Measurements from ENCODE around the gene HSPA1L. TPM values are rescaled to one million over a fixed set of nuclear protein-coding genes. Genes with fewer than 3 reads are reported as not detected.

The HSPA1L gene
- 2.9 TPM for total RNA-seq

DNA sequence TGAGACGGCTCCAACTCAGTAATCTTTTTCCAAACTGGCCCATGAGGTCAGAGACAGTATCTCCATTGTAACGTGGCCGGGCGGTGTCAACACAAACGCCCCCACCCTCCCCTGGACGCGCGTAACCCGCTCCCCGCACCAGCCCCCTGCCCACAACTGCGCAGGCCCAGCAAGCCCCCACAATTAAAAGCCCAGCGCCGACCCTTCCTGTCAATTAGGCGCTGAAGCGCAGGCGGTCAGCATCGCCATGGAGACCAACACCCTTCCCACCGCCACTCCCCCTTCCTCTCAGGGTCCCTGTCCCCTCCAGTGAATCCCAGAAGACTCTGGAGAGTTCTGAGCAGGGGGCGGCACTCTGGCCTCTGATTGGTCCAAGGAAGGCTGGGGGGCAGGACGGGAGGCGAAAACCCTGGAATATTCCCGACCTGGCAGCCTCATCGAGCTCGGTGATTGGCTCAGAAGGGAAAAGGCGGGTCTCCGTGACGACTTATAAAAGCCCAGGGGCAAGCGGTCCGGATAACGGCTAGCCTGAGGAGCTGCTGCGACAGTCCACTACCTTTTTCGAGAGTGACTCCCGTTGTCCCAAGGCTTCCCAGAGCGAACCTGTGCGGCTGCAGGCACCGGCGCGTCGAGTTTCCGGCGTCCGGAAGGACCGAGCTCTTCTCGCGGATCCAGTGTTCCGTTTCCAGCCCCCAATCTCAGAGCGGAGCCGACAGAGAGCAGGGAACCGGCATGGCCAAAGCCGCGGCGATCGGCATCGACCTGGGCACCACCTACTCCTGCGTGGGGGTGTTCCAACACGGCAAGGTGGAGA, at the start of gene HSPA1L, which contains the start of gene HSPA1A:
Gene HSPA1L (minus strand): TSS at position 259 of the 814 bp plus-strand sequence. CDS start 3,311 bp downstream, outside the sequence.
Gene HSPA1A (plus strand): TSS at position 519 of the 814 bp plus-strand sequence. CDS start 214 bp downstream, at position 733.

DNA sequence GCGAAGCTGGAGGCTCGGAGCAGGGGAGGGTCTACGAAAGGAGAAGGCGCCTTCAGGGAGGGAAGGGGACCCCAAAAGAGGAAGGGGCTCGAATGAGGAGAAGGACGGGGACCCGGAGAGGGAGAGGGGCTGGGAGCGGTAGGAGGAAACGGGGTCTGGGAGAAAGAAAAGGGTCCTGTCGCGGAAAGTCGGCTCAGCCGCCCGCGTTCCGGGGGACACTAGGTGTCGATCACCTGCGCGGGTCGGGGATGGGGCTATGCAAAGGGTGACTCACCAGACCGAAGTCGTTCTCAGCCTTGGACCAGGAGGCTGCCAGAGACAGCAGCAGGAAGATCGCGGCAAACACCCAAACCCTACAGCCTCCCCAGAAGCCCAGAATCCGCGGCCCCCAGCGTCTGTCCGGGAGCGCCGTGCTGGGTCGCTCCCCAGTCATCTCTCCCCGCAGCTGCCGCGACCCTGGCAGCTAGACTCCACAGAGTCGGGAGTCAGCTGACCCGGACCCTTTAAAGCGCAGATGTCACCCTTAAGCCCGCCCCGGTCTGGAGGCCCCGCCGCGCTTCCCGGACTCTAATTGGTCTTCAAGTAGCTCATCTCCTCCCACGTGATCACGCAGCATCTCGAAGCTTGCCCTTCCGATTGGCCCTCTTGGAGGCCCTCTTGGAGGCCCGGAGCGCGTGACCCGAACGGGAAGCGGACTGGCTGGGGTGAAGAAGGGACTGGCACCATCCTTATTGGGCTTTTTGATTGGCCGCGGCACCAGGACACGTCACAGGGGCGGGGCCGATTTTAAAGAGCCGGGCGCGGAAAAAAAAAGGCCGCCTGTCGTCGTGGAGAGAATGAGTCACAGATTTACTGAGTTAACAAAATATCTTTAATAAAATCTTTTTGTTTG, 47.5 kb upstream of the HSPA1L start, which contains the start of gene NEU1:
Gene NEU1 (minus strand): TSS at position 478 of the 892 bp plus-strand sequence. CDS start 45 bp downstream, at position 433.

DNA sequence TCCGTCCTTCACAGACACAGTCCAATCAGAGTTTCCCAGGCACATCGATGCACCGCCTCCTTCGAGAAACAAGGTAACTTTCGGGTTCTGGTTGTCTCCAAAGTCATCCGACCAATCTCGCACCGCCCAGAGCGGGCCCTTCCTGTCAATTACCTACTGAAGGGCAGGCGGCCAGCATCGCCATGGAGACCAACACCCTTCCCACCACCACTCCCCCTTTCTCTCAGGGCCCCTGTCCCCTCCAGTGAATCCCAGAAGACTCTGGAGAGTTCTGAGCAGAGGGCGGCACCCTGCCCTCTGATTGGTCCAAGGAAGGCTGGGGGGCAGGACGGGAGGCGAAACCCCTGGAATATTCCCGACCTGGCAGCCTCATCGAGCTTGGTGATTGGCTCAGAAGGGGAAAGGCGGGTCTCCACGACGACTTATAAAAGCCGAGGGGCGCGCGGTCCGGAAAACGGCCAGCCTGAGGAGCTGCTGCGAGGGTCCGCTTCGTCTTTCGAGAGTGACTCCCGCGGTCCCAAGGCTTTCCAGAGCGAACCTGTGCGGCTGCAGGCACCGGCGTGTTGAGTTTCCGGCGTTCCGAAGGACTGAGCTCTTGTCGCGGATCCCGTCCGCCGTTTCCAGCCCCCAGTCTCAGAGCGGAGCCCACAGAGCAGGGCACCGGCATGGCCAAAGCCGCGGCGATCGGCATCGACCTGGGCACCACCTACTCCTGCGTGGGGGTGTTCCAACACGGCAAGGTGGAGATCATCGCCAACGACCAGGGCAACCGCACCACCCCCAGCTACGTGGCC, 12.4 kb upstream of the HSPA1L start, which contains the start of gene HSPA1B:
Gene HSPA1B (plus strand): TSS at position 453 of the 794 bp plus-strand sequence. CDS start 213 bp downstream, at position 666.

DNA sequence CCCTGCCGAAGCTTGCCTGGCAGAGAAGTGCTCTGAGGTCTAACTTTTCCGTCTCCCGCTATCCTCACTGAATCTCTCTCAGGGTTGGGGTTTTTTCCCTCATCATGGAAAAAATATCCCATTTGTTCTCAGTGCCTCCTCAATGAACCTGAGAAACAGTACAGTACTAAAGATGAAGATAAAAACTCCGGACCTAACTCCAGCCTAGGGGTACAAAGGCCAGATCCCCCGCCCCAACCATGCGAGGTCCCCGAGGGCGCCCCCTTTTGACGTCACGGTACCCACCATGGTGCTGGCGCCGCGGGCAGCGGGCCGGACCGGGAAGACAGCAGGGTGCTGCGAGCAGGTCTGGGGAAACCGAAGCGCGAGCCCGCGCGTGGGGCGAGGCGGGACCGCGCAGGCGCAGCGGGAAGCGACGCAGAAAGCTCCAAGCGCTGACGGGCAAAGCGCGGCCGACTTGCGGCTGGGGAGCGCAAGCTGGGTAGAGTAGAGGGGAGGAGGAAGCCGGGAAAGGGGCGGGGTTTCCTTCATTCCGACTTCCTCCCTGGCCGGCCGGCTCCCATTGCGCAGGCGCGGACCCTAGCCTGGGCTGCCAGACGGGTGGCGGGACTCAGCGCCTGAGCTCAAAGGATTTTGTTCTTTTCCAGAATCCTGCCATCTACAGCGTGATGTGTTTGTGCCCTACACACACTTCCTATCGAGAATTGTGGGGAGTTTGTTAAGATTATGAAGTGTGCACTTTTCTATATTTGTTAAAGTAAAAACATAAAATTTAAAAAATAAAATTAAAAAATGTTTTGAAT, 8.4 kb downstream of the HSPA1L start, which contains the start of gene LSM2:
Gene LSM2 (minus strand): TSS at position 497 of the 803 bp plus-strand sequence. CDS start 209 bp downstream, at position 288.

DNA sequence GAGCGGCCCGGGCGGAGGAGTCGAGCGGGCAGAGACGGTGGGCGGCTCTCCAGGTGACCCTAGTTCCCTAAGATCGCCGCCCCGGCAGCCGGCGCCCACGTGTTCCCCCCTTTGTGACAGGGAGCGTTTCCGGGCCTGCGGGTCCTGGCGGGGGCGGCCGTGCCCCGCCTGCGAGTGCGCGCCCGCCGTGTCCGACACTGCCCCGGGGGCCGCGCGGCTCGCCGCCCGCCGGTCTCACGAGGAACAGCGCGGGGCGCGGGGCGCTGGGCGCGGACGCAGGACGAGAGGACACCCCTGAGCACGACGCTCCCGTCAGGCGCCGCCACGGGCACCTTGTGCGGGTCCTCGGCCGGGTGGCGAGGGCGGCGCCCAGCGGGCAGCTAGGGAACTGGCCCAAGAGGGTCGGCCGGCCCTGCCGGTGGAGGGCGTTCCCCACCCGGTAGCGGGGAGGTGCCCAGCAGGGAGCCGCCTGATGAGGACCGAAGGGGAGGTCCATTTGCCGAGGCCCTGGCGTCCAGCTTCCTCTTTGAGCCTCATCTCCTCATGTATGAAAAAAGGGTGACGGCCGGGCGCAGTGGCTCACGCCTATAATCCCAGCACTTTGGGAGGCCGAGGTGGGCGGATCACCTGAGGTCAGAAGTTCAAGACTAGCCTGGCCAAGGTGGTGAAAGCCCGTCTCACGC, 19.3 kb downstream of the HSPA1L start, which contains the start of gene VARS1:
Gene VARS1 (minus strand): TSS at position 137 of the 683 bp plus-strand sequence. CDS start 535 bp downstream, outside the sequence.

DNA sequence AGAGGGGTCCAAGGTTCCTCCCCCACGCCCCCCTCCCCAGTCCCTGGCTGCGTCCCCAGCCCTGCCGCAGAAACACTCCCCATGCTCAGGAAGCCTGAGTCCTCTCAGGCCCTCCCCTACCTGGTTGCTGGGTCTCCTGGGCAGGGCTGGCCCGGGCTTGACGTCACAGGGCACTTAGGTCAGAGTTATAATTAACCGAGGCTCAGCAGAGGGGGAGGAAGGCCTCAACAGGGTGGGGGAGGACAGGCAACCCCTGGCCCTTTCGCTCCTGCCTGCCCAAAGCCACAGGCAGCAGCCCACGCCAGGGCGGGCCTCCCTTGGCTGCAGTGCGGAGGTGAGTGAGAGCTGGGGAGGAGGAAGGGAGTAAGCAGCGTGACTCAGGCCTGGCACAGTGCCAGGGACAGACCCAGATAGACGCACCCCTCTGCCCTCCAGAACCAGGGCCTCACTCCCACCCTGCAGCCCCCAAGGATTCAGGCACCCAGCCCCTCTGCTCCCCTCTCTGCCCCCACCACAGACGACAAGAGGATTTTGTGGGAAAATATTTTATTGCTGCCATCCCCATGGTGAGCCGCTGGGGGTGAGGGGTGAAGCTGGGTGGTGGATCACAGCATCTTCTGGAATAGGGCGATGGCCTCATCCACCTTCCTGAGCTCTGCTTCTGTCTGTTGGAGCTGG, 38.0 kb downstream of the HSPA1L start, which contains the start of gene VWA7:
Gene VWA7 (minus strand): TSS at position 340 of the 678 bp plus-strand sequence. CDS start 549 bp downstream, outside the sequence.

DNA sequence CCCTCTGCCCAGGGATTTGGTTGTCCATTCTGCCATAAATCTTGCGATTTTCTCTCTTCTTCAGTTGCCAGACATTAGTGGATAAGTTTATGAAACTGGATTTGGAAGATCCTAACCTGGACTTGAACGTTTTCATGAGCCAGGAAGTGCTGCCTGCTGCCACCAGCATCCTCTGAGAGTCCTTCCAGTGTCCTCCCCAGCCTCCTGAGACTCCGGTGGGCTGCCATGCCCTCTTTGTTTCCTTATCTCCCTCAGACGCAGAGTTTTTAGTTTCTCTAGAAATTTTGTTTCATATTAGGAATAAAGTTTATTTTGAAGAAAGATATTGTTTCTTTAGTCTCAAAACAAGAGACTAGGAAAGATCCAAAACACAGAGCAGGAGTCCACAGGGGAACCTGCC, 52.7 kb downstream of the HSPA1L start, which contains the start of gene SAPCD1:
Gene SAPCD1 (plus strand): TSS at position 301 of the 400 bp plus-strand sequence. CDS start 399 bp downstream, outside the sequence.

Small RNAs within 50 kb of the gene (small RNA-seq; reads per million reads assigned to genes)
- not detected for gene MSH5-SAPCD1 (ENCODE audit: low replicate concordance)
- not detected for gene RF00019 (ENCODE audit: low replicate concordance)
- not detected for gene SAPCD1 (ENCODE audit: low replicate concordance)
- 277 reads per million, percentile 98 among the genes with 10 or more reads in this experiment for gene SNORD48 (ENCODE audit: low replicate concordance)
- gene SNORD52 (ENCODE audit: low replicate concordance), result not detected

Other genes starting within 250 kb of the HSPA1L start
- not detected for gene LTA, start 243.0 kb downstream of the HSPA1L start, total RNA-seq
- gene TNF, start 239.7 kb downstream of the HSPA1L start, total RNA-seq, result 0.35 TPM
- gene LTB, start 232.9 kb downstream of the HSPA1L start, total RNA-seq, result 3.1 TPM
- gene LST1, start 229.0 kb downstream of the HSPA1L start, total RNA-seq, result 12.3 TPM
- gene NCR3, start 222.3 kb downstream of the HSPA1L start, total RNA-seq, result 0.35 TPM
- 18.7 TPM for gene AIF1, start 200.0 kb downstream of the HSPA1L start, total RNA-seq
- 111 TPM for gene PRRC2A, start 194.6 kb downstream of the HSPA1L start, total RNA-seq
- gene BAG6, start 162.6 kb downstream of the HSPA1L start, total RNA-seq, result 208 TPM
- gene APOM, start 159.4 kb downstream of the HSPA1L start, total RNA-seq, result 24.0 TPM
- gene C6orf47, start 154.5 kb downstream of the HSPA1L start, total RNA-seq, result 18.3 TPM
- gene GPANK1, start 150.3 kb downstream of the HSPA1L start, total RNA-seq, result 16.5 TPM
- 99.5 TPM for gene CSNK2B, start 149.2 kb downstream of the HSPA1L start, total RNA-seq
- 3.3 TPM for gene LY6G5B, start 145.3 kb downstream of the HSPA1L start, total RNA-seq
- 1.1 TPM for gene LY6G5C, start 134.2 kb downstream of the HSPA1L start, total RNA-seq
- 56.0 TPM for gene ABHD16A, start 112.0 kb downstream of the HSPA1L start, total RNA-seq
- not detected for gene LY6G6F, start 108.4 kb downstream of the HSPA1L start, total RNA-seq
- not detected for gene LY6G6D, start 99.9 kb downstream of the HSPA1L start, total RNA-seq
- not detected for gene LY6G6C, start 93.5 kb downstream of the HSPA1L start, total RNA-seq
- gene MPIG6B, start 91.9 kb downstream of the HSPA1L start, total RNA-seq, result 4.7 TPM
- 121 TPM for gene DDAH2, start 86.0 kb downstream of the HSPA1L start, total RNA-seq
- 227 TPM for gene CLIC1, start 78.8 kb downstream of the HSPA1L start, total RNA-seq
- 18.9 TPM for gene MSH5, start 75.3 kb downstream of the HSPA1L start, total RNA-seq
- gene SAPCD1, start 52.6 kb downstream of the HSPA1L start, total RNA-seq, result 4.3 TPM
- gene VWA7, start 38.0 kb downstream of the HSPA1L start, total RNA-seq, result 8.6 TPM
- gene VARS1, start 19.5 kb downstream of the HSPA1L start, total RNA-seq, result 38.8 TPM
- gene LSM2, start 8.3 kb downstream of the HSPA1L start, total RNA-seq, result 33.5 TPM
- gene HSPA1A, start 260 bp upstream of the HSPA1L start, total RNA-seq, result 1,222 TPM
- gene HSPA1B, start 12.5 kb upstream of the HSPA1L start, total RNA-seq, result 1,232 TPM
- gene NEU1, start 47.5 kb upstream of the HSPA1L start, total RNA-seq, result 46.4 TPM
- gene SLC44A4, start 63.7 kb upstream of the HSPA1L start, total RNA-seq, result 28.4 TPM
- 71.4 TPM for gene EHMT2, start 82.4 kb upstream of the HSPA1L start, total RNA-seq
- 14.4 TPM for gene ZBTB12, start 86.8 kb upstream of the HSPA1L start, total RNA-seq
- gene C2, start 112.4 kb upstream of the HSPA1L start, total RNA-seq, result 7.1 TPM
- 9.9 TPM for gene CFB, start 130.8 kb upstream of the HSPA1L start, total RNA-seq
- gene NELFE, start 143.7 kb upstream of the HSPA1L start, total RNA-seq, result 50.0 TPM
- 53.5 TPM for gene SKIC2, start 143.9 kb upstream of the HSPA1L start, total RNA-seq
- 20.1 TPM for gene DXO, start 156.9 kb upstream of the HSPA1L start, total RNA-seq
- 48.4 TPM for gene C4A, start 166.8 kb upstream of the HSPA1L start, total RNA-seq
- 45.4 TPM for gene C4B, start 199.5 kb upstream of the HSPA1L start, total RNA-seq
- 0.64 TPM for gene CYP21A2, start 223.1 kb upstream of the HSPA1L start, total RNA-seq